T-helper 2 cell (primary cell): ENCODE measurements around the gene MRPL49.

Experiments used
- DNase-seq, 5 experiments: peaks; one replicate each; pipeline versions ENCODE4 v3.0.0 to v3.0.0-alpha.2; 2012 to 2022
- total RNA-seq, 2 donors: gene quantifications; one replicate each; lab custom pipeline; 2026; lab: John Stamatoyannopoulos, UW

The MRPL49 gene
- total RNA-seq, result 39.3 to 46.8 reads per million in 2 donors

GRCh38 chr11:65121865-65122696 is at the start of gene MRPL49, which contains the start of gene FAU:
MRPL49 (plus strand) TSS chr11:65122321; CDS start chr11:65122347, 26 bp downstream.
FAU (minus strand) TSS chr11:65122134; CDS start chr11:65121813, 321 bp downstream.
- peak; percentile 95 to 99 (median 99) for DNase-seq

- no peak for DNase-seq
Observed at GRCh38 chr11:65072631-65072966, 49.5 kb upstream of the MRPL49 start.

GRCh38 chr11:65077451-65077850 is 44.7 kb upstream of the MRPL49 start:
- DNase-seq, result no peak

- DNase-seq, result peak; percentile 32 to 84 (median 60)
Observed at GRCh38 chr11:65078151-65078550, 44.0 kb upstream of the MRPL49 start.

GRCh38 chr11:65078786-65079342 is 43.3 kb upstream of the MRPL49 start:
- DNase-seq, result no peak

GRCh38 chr11:65083134-65083833 is 38.8 kb upstream of the MRPL49 start:
- peak in 1 of 5 experiments; percentile 21 for DNase-seq

GRCh38 chr11:65083834-65084597 is 38.1 kb upstream of the MRPL49 start, which contains the start of the genes CDCA5 and ZFPL1:
CDCA5 (minus strand) TSS chr11:65084040; CDS start chr11:65083978, 62 bp downstream.
ZFPL1 (plus strand) TSS chr11:65084222; CDS start chr11:65084699, 477 bp downstream.
- peak; percentile 90 to 98 (median 93) for DNase-seq

GRCh38 chr11:65084598-65085375 is 37.3 kb upstream of the MRPL49 start:
- DNase-seq, result no peak

GRCh38 chr11:65085446-65085845 is 36.7 kb upstream of the MRPL49 start:
- no peak for DNase-seq

GRCh38 chr11:65086809-65087208 is 35.3 kb upstream of the MRPL49 start:
- DNase-seq, result no peak

GRCh38 chr11:65087216-65087615 is 34.9 kb upstream of the MRPL49 start:
- no peak for DNase-seq

- no peak for DNase-seq
Observed at GRCh38 chr11:65087827-65088226, 34.3 kb upstream of the MRPL49 start.

- no peak for DNase-seq
Observed at GRCh38 chr11:65089621-65090020, 32.5 kb upstream of the MRPL49 start.

GRCh38 chr11:65090628-65091027 is 31.5 kb upstream of the MRPL49 start:
- DNase-seq, result no peak

GRCh38 chr11:65095427-65095826 is 26.7 kb upstream of the MRPL49 start:
- DNase-seq, result no peak

GRCh38 chr11:65095974-65096806 is 25.9 kb upstream of the MRPL49 start, which contains the start of gene VPS51:
VPS51 (plus strand) TSS chr11:65096214; CDS start chr11:65096251, 37 bp downstream.
- peak; percentile 53 to 96 (median 78) for DNase-seq

- DNase-seq, result no peak
Observed at GRCh38 chr11:65096926-65097325, 25.2 kb upstream of the MRPL49 start.

- DNase-seq, result no peak
Observed at GRCh38 chr11:65100674-65101350, 21.3 kb upstream of the MRPL49 start.

GRCh38 chr11:65102142-65103095 is 19.7 kb upstream of the MRPL49 start:
- DNase-seq, result no peak
